AG10803 (cell line): ENCODE data around the gene OIT3.

Experiments
- DNase-seq: peaks from one replicate; pipeline ENCODE4 v3.0.0; 2010; ENCODE audit warnings: low read depth
- H3K4me3 ChIP-seq: 2 replicates; pipeline ENCODE4 v1.5.1; 2011; ENCODE audit warnings: mild to moderate bottlenecking, low read length, control low read depth
- CTCF ChIP-seq: conservative IDR thresholded peaks from 2 replicates; pipeline ENCODE4 v1.5.1; 2011; ENCODE audit warnings: mild to moderate bottlenecking, low read length, control low read depth, inconsistent platforms

Gene OIT3

GRCh38 chr10:72979709-72980108 lies 86.2 kb downstream of the OIT3 start:
- no peak overlapping the region for H3K4me3 ChIP-seq
- no peak for DNase-seq
- TF ChIP-seq CTCF, result no peak

- no peak overlapping the region for H3K4me3 ChIP-seq
- no peak for TF ChIP-seq CTCF
- no peak for DNase-seq
Measured at GRCh38 chr10:72980348-72980747, 86.8 kb downstream of the OIT3 start.

GRCh38 chr10:72981028-72981881 lies 87.7 kb downstream of the OIT3 start:
- TF ChIP-seq CTCF, result no peak
- H3K4me3 ChIP-seq, result no peak overlapping the region
- DNase-seq, result no peak

GRCh38 chr10:72981882-72982529 lies 88.5 kb downstream of the OIT3 start:
- no peak for DNase-seq

More at GRCh38 chr10:72981882-72982529, 88.5 kb downstream of the OIT3 start:
- no peak for TF ChIP-seq CTCF
- no peak overlapping the region for H3K4me3 ChIP-seq
